Measurements from ENCODE around the gene TAOK3.

TAOK3 gene

DNA sequence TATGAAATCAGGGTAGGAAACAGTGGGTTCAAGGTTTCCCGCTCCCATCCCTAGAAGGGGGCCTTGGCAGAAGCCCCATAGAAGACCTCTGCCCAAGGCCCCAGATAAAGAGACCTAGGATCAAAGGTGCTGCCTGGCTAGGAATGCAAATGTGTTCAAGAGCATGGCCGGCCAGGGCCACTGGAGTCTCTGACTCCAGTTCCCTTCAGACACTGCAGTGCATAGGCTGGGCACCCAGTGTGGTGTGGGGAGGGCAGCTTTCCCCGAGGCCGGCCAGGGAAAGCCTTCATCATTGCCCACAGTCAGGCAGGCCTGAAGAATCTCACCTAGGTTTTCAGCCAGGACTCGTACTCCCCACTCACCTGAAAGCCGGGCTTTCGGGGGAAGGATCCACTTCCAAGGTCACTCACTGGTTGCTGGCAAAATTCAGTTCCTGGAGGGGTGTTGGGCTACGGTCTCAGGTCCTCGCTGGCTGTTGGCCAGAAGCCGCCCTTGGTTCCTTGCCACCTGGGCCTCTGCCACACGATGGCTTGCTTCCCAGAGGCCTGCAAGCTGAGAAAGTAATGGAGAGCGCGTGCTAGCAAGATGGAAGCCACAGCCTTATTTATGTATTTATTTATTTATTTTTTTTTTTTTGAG lies 246.5 kb downstream of the TAOK3 start:
- no peak for DNase-seq

DNA sequence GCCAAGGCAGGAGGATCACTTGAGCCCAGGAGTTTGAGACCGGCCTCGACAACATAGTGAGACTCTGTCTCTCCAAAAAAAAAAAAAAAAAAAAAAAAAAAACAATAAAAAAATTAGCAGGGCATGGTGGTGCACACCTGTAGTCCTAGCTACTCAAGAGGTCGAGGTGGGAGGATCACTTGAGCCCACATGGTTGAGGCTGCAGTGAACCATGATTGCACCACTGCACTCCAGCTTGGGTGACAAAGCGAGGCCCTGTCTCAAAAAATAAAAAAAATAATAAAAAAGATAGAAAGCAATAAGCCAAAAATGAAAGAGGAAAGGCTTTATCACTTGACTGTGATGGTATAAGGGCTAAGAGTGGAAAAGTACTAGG lies 247.0 kb downstream of the TAOK3 start:
- no peak for DNase-seq

DNA sequence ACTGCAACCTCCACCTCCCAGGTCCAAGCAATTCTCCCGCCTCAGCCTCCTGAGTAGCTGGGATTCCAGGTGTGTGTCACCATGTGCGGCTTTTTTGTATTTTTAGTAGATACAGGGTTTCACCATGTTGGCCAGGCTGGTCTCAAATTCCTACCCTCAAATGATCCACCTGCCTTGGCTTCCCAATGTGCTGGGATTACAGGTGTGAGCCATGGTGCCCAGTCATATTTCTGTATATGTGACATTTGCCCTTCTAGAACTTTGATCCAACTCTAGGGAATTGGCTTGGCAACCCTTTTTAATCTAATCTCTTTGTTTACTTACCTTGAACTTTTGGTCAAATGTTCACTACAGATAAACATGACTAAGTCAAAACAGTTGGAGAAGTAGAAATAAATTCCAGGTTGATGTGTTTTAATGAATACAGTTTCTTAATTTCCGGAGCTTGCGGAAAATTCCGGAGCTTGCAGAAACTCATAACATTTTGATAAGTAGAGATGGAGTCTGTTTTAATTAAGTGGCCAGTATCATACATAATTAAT lies 248.3 kb downstream of the TAOK3 start:
- no peak for DNase-seq

DNA sequence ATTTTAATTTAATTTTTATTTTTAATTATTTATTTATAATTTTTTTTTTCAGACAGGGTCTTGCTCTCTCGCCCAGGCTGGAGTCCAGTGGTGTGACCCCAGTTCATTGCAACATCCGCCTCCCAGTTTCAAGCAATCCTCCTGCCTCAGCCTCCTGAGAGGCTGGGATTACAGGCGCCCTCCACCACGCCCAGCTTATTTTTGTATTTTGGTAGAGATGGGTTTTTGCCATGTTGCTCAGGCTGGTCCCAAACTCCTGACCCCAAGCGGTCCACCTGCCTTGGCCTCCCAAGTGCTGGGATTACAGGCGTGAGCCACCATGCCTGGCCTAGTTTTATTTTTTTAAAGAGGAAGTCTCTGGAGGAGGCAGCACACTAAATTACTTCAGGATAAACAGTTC lies 250.4 kb downstream of the TAOK3 start:
- DNase-seq = no peak

DNA sequence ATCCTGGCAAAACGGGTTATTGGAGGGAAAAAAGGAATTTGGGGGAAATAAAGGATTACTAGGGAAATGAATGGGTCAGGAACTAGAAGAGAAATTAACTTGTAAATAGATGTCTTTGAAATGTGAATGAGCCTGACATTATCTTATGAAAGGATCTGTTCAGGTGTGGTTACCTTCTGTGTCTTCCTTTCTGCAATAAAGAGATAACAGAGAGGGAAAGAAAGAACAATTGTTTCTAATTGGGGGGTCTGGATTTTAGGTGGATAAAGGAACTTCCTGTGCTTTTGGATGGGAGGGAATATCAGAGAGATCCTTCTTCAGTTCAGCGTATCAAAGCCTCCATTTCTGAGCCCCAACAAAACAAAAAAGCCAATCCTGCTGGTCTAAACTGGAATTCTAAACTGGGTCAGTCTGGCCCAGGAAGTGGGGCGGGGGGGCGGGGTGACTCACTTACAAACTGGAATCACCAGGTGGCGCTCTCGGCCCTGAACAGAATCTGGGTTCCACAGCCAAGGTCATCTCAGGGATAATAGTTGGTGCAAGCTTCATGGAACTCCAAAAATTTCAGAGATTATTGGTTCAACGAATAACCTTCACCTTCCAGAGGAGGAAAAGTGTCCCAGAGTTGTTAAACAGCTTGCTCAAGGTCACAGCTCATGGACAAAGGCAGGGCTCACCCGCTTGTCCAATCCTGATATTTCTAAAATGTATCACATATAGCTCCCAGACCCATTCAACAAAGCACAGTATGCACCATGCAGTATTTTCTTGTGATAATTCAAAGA lies 251.9 kb downstream of the TAOK3 start:
- peak; percentile 71 for DNase-seq

DNA sequence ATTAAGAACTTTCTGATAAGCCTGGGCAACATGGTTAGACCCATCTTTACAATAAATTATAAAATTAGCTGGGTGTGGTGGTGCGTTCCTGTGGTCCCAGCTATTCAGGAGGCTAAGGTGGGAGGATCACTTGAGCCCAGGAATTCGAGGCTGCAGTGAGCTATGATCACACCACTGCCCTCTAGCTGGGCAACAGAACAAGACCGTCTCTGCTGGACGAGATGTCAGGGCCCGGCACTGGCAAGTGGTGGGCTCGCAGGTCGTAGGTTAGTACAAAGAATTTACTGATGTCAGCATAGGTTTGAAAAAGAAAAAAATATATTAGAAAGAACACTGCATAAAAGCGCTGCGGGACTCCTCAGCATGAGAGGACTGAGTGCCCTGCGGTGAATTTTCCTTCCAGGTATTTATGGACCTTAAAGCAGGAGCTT lies 253.2 kb downstream of the TAOK3 start:
- DNase-seq = no peak

DNA sequence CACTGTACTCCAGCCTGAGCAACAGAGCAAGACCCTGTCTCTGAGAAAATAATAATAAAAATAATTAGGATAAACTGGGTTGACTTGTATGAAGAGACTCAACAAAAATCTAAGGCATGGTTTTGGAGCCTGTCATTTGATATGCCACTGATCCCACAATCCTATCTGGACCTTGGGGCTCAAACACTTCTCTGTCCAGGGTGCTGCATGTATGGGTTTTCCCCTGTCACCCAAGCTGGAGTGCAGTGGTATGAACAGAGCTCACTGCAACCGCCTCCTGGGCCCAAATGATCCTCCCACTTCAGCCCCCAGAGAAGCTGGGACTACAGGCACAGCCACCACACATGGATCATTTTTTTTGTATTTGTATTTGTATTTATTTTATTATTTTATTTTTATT lies 263.6 kb downstream of the TAOK3 start:
- no peak for DNase-seq

DNA sequence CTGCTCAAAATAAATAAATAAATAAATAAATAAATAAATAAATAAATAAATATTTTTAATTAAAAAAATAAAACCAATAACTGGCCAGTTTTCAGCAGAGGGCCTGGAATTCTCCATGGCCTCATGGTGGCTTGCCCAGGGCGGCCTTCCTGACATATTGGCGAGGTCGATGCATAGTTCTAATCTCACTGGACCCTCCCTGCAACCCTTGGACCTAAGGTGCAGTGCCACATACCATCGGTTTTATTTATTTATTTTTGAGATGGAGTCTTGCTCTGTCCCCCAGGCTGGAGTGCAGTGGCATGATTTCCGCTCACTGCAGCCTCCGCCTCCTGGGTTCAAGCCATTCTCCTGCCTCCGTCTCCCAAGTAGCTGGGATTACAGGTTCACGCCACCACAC lies 265.0 kb downstream of the TAOK3 start:
- DNase-seq = no peak

DNA sequence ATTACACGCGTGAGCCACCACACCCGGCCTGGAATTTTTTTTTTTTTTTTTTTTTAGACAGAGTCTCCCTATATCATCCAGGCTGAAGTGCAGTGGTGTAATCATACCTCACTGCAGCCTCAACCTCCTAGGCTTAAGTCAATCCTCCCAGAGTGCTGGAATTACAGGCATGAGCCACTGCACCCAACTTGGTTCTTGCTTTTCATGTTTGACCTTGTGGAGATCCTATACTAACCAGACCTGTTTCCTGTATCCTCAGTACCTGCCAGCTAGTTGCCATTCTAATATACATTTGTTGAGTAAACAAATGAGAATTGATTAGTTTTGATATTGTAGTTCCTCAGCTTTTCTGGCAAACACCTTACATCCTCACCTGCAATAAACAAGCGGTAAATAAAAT lies 265.7 kb downstream of the TAOK3 start:
- no peak for DNase-seq

DNA sequence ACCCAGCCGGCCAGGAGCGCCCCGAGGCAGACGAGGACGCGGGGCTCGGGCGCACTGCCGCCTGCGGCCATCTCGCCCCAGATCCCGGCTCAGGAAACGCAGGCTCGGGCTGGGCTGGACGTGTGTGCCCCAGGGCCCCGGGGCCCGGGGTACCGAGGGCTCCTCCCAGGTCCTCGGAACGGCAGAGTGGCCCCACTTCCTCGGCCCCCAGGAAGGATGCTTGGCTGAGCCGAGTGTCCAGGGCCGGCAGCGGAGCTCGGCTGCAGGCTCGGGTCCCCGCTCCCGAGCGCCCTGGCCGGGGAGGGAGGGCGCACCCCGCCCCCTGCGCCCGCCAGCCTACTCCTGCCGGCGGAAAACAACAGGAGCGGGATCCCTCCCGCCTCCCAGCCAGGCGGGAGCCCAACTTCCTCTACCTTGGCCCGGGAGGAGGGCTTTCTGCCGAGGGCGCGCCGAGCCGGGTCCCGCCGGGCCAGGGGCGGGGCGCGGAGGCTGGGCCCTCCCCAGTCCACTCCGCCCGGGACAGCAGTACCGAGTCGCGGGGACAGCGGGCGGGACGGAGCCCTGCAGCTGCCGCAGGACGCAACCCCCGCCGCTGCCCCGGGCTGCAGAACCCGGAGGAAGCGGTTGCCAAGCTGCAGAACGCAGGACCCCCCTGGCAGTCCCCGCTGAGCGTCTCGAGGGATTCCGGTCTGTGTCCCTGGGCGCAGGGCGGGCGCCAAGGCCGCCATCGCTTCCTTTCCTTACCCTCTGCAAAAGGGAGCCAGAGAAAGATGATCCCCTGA lies 268.9 kb downstream of the TAOK3 start, which contains the start of gene VSIG10:
Gene VSIG10, minus strand, starts transcription at position 411 of the 782 bp plus-strand sequence. Its CDS starts 340 bp downstream, at position 71.
- peak; percentile 14 for DNase-seq

DNA sequence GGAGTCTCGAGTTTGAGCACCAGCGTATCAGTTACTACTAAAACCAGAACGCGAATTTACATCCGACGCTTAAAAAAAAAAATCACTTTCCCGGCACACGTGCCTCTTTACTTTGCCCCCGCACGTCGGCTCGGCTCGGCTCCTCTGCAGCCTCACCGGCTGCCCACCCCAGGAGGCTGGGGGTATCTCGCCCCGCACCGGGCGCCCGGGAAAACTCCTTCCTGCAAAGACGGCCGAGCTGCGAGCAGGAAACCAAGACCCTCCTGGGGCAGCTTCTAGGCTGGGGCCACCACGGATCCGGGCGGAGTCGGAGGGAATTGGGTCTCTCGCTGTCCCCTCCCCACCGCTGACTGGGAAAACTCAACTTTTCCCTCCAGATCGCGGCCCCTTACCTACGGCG lies 269.5 kb downstream of the TAOK3 start:
- DNase-seq = no peak

DNA sequence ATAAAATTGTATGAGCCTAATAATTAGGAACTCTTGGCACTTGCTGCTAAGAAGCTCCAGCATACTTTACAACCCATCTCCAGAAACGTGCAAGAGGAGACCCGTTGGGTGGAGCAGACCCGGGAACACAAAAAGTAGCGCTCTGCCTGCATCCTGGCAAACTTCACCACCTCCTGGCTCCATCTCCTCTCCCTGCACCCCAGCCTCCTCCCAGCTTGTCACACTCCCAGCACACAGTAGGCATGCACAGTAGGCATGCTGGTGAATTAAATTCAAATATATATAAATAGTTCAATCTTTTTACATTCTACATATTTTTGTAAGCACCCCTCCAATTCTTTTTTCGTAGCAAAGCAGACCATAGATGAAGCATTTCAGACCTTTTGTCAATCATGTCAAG lies 270.1 kb downstream of the TAOK3 start:
- no peak for DNase-seq

DNA sequence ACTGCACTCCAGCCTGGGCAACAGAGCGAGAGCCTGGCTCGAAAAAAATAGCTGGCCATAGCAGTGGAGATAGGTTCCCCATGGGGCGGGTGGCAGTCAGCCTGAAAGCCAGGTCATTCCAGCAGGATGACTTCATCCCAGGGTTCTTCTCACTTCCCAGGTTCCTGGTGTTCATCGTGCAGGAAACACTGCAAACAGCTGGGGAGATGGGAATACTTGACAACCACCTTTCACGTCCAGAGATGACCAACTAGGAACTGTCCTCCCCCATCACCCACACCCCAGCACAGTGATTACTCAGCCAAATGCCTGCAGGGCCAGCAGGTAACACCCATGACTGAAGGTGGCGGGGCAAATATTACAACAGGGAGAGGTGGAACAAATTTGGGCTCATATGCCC lies 270.6 kb downstream of the TAOK3 start:
- no peak for DNase-seq

DNA sequence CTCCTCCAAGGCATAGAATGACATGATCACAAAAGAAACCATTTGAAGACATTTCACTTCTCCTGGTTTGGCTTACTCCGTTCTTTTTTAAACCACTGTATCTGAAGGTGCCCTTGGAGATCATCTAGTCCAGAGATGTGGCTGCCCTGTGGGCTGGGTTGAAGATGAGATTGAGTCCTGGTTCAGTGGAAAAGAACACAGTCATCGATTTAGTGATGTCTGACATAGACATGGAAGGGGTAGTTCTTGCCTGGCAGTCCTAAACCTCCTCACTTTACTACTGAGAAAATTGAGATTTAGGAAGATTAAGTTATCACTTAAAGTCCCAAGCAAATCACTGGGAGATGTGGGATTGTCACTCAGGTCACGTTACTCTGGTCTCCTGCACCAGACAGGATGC lies 271.7 kb downstream of the TAOK3 start:
- no peak for DNase-seq
